NCI-H187 treated with DMSO at 0.1 percent for 48 hours (cell line): Measurements from ENCODE around the gene SIGLEC12.
"Not testable (repeated sequence)": the region's sequence is repeated elsewhere in the genome, so short reads cannot be mapped to it uniquely, and the experiment has no call there.

Experiments used
- DNase-seq: peaks from one replicate; lab custom pipeline; 2025; lab: John Stamatoyannopoulos, UW

Gene SIGLEC12

GRCh38 chr19:51521781-51522180 is 20.2 kb upstream of the SIGLEC12 start:
- no peak for DNase-seq

- no peak for DNase-seq
Measured at GRCh38 chr19:51521357-51521756, 19.8 kb upstream of the SIGLEC12 start.

GRCh38 chr19:51520728-51521127 is 19.1 kb upstream of the SIGLEC12 start:
- DNase-seq, result no peak

- no peak for DNase-seq
Measured at GRCh38 chr19:51514866-51515481, 13.4 kb upstream of the SIGLEC12 start.

- DNase-seq, result no peak
Measured at GRCh38 chr19:51513968-51514367, 12.4 kb upstream of the SIGLEC12 start.

- DNase-seq, result no peak
Measured at GRCh38 chr19:51511353-51511752, 9.8 kb upstream of the SIGLEC12 start.

- no peak for DNase-seq
Measured at GRCh38 chr19:51509823-51510660, 8.4 kb upstream of the SIGLEC12 start.

- DNase-seq, result no peak
Measured at GRCh38 chr19:51508059-51508733, 6.6 kb upstream of the SIGLEC12 start.

GRCh38 chr19:51507640-51508058 is 6.0 kb upstream of the SIGLEC12 start:
- DNase-seq, result no peak

GRCh38 chr19:51507192-51507591 is 5.6 kb upstream of the SIGLEC12 start:
- no peak for DNase-seq

- DNase-seq, result no peak
Measured at GRCh38 chr19:51505904-51506303, 4.3 kb upstream of the SIGLEC12 start.

GRCh38 chr19:51503896-51504295 is 2.3 kb upstream of the SIGLEC12 start:
- DNase-seq, result no peak

- no peak for DNase-seq
Measured at GRCh38 chr19:51503286-51503817, 1.8 kb upstream of the SIGLEC12 start.

GRCh38 chr19:51500931-51501330 is 669 bp downstream of the SIGLEC12 start:
- DNase-seq, result not testable (repeated sequence)

GRCh38 chr19:51497666-51498065 is 3.9 kb downstream of the SIGLEC12 start:
- DNase-seq, result no peak

- no peak for DNase-seq
Measured at GRCh38 chr19:51493776-51494175, 7.8 kb downstream of the SIGLEC12 start.

GRCh38 chr19:51491586-51491985 is 10.0 kb downstream of the SIGLEC12 start:
- no peak for DNase-seq

GRCh38 chr19:51490676-51491075 is 10.9 kb downstream of the SIGLEC12 start:
- DNase-seq, result no peak

GRCh38 chr19:51489113-51489512 is 12.5 kb downstream of the SIGLEC12 start:
- no peak for DNase-seq

- DNase-seq, result no peak
Measured at GRCh38 chr19:51488491-51488890, 13.1 kb downstream of the SIGLEC12 start.

GRCh38 chr19:51485960-51486660 is 15.5 kb downstream of the SIGLEC12 start:
- no peak for DNase-seq

- DNase-seq, result no peak
Measured at GRCh38 chr19:51480590-51480989, 21.0 kb downstream of the SIGLEC12 start.
